NCI-H82 (cell line): Measurements from ENCODE around the gene PHC1.
"Not testable (repeated sequence)": the region's sequence is repeated elsewhere in the genome, so short reads cannot be mapped to it uniquely, and the experiment has no call there.

Experiments used
- DNase-seq: peaks from one replicate; lab custom pipeline; 2025; lab: John Stamatoyannopoulos, UW

Gene PHC1

GRCh38 chr12:8911606-8912268, 2.6 kb upstream of the PHC1 start:
- no peak for DNase-seq

DNA sequence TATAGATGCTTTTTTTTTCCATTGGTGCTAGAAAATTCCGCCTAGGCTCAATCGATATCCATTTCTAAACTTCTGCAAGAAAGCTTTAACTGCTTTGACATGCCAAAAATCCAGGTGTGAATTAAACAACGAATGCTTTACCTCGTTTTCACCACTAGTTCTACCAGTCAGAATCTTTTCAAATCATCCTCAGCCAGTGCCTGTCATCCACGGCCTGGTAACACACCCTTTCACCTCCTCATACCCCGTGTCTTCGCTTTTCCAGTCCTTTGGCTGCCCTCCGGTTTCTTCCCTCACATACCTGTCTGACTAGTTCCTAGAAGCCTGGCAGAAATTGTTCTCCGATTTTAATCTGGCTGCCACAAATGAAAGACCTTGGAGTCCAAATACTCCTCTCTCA, 1.4 kb upstream of the PHC1 start:
- peak; percentile 33 for DNase-seq

- peak; percentile 52 for DNase-seq
Measured at GRCh38 chr12:8913702-8914032, 642 bp upstream of the PHC1 start.

GRCh38 chr12:8914716-8915526, 612 bp downstream of the PHC1 start:
- DNase-seq = peak; percentile 79

DNA sequence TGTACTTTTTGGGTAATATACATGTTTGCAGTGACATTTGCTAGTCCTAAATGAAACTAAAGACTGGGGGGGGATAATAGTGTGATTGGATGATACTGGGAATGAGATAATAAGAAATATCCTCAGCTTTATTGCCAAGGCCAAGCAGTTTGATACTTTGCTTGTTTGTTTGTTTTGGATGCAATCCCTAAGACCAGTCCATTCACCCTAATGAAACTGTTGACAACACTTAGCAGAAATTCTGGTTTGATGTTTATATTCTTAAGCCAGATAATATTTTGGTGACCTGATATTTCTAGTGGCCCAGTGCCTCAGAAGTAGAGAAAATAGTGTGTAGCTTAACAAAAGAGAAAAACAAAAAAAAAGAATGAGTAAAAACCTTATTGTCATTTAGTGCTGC, 1.8 kb downstream of the PHC1 start:
- no peak for DNase-seq

- DNase-seq = no peak
Measured at GRCh38 chr12:8917031-8917430, 2.7 kb downstream of the PHC1 start.

DNA sequence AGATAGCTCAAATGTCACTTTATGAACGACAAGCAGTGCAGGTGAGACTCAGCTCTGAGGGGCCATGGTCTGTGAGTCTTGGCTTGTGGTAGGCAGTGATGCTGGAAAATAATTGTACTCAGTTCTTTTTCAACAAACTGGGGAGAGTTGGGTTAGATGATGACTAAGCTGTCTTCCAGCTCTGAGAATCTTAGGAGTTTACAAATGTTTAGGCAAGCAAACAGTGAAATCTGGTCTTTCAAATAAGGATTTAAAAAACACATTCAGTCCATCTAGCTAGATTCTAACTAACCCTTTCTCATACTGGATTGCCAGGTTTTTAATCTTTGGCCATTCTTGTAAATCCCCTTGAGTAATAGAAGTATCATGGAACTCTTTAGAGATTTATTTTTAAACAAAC, 3.4 kb downstream of the PHC1 start:
- no peak for DNase-seq

DNA sequence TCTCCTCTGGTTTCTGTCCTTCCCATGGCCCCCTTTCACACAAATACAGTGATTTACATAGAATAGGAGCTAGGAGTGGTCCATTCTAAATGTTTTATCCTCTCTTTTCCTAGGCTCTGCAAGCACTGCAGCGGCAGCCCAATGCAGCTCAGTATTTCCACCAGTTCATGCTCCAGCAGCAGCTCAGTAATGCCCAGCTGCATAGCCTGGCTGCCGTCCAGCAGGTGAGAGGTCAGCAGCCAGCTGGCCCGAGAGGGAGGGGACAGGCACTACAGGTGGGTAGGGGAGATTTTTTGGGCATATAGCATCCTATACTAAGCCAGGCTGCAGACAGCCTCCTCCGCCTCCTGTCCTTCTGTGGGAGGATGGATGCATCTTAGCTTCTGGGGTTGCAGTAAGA, 5.3 kb downstream of the PHC1 start:
- DNase-seq = not testable (repeated sequence)

GRCh38 chr12:8922544-8922943, 8.2 kb downstream of the PHC1 start:
- no peak for DNase-seq

DNA sequence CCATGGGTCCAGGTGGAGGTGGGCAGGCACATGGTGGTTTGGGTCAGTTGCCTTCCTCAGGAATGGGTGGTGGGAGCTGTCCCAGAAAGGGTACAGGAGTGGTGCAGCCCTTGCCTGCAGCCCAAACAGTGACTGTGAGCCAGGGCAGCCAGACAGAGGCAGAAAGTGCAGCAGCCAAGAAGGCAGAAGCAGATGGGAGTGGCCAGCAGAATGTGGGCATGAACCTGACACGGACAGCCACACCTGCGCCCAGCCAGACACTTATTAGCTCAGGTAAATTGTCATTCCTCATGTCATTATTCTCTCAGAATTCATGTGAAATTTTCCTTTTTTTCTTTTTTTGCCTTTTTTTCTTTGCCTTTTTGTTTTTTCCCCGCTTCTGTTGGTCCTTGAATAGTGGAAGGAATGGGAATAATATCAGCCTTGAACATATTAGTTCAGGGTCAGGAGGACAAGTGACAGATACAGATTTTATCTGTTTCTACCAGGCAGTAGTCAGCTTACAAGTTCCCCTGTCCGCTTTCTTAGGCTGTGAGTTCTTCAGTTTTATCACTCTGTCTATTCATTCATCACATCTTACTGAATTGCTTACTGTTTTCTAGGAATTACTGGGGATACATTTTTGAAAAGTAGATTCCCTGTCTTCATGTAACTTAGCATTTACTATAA, 16.5 kb downstream of the PHC1 start:
- not testable (repeated sequence) for DNase-seq

GRCh38 chr12:8932464-8932863, 18.2 kb downstream of the PHC1 start:
- DNase-seq = not testable (repeated sequence)

DNA sequence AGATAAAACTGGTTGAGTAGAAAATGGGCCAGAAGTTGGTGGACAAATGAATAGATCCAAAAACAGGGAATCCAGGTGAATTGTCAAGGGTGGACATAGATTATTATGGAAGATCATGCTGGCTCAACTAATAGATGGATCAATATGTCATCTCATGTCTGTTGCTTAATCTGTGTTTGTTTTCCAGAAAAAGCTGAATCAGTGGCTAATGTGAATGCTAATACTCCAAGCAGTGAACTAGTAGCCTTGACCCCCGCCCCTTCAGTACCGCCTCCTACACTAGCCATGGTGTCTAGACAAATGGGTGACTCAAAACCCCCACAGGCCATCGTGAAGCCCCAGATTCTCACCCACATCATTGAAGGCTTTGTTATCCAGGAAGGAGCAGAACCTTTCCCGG, 19.8 kb downstream of the PHC1 start:
- not testable (repeated sequence) for DNase-seq

- no peak for DNase-seq
Measured at GRCh38 chr12:8936735-8937134, 22.4 kb downstream of the PHC1 start.

GRCh38 chr12:8937842-8938442, 23.6 kb downstream of the PHC1 start:
- DNase-seq = not testable (repeated sequence)

GRCh38 chr12:8941691-8942478, 27.6 kb downstream of the PHC1 start:
- DNase-seq = no peak

DNA sequence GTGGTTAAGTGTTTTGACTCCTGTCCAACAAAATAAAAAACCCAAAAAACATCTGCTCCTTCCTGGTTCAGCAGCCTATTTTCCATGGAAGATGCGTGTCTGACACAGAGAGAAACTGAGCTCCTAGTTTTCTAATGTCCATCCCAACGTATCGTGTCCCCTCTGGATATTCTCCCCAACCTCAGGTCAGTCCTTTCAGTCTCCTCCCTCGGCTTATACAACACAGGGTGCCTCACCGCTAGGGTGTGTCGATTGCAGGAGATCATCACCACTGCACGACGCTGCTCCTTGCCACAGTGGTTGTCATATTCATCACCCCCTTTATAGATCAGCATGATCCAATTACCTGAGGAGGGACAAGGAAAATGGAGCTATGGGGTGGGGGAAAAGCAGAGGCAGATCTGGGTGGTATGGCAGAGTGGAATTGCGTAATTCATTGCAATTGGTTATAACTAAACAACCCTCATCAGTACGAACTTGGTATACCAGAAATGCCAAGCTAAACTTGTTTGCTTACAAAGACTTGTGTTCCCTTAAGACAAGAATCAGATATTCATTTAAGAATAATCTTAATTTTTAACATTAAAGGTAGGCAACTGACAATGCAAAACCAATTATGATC, 29.4 kb downstream of the PHC1 start:
- no peak for DNase-seq

- DNase-seq = no peak
Measured at GRCh38 chr12:8946733-8947132, 32.4 kb downstream of the PHC1 start.

DNA sequence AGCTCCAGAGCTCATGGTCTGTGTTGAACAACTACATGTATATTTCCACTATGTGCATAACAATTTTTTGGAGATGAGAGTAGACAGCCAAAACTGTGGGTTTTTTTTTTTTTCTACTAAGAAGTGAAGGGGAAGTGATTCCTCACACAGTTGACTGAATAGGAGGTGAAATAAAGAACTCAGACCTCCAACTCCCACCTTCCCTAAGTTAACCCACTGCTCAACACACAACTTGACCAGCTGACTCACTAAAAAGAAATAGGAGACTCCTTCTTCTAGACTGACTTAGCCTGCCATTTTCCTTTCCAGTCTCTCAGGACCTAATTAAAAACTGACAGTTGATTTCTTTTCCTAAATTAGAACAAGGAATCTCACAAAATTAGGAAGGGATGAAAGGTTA, 33.4 kb downstream of the PHC1 start:
- DNase-seq = no peak

GRCh38 chr12:8948701-8949341, 34.5 kb downstream of the PHC1 start:
- peak; percentile 73 for DNase-seq

DNA sequence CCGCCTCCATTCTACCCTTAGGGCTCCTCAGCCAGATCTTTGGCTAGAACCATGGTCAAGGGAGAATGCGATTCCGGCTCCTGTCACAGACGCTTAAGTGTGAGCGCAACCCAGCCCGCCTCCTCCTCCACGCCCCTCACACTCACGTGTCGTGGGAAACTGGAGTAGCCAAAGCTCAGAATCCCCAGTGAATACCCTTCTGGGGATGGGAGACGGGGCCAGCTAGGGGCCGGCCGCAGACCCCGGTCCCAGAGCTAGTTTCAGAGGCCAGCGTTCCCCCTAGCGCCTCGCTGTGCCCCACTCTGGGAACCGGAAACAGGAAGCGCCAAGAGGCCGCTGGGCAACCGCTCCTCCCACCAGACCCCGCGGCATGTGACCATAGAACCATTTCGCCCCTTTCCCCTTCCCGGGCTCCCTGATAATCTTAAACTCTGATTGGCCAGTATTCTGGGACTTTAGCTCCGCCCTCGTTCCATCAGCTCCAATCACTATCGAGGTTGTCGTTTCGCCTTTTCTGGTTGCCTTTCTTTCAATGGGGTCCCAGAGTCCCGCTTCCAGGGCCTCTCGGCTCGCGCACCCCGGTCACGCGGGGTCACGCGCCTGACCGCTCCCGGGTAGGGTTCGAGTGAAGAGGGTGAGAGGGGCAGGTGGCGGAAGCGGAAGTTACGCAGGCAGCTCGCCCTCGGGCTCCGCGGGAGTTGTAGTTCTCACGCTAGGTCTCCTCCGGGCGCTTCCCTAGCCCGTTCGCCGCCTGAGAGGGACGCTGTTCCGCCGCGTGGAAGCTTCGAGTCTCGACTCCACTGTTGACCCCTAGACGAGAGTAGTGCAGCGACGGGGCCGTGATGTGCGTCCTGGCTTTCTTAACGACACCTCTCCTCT, 35.3 kb downstream of the PHC1 start, which contains the start of gene M6PR:
M6PR (minus strand) TSS at position 304 of the 879 bp plus-strand sequence. CDS start 3,241 bp downstream, outside the sequence.
- peak; percentile 99 for DNase-seq
